Peyer's patch (tissue), 4 donors: ENCODE results near the gene BPGM. TPM values are rescaled to one million over a fixed set of nuclear protein-coding genes. Genes with fewer than 3 reads are reported as not detected.

ENCODE experiments used
- DNase-seq, 3 donors: peaks; one replicate each; pipeline ENCODE4 v3.0.0-alpha.2; 2017 to 2019
- H3K27ac ChIP-seq, 4 donors: fragments of 200-600 bp; sonication (generic); one replicate each; pipeline ENCODE4 v1.5.1; 2016 to 2019
- H3K27me3 ChIP-seq, 2 donors: fragments of 200-600 bp; sonication (generic); one replicate each; pipeline ENCODE4 v1.5.1; 2019
- H3K36me3 ChIP-seq, 3 donors: fragments of 200-600 bp; sonication (generic); one replicate each; pipeline ENCODE4 v1.5.1; 2016 to 2019
- H3K4me1 ChIP-seq, 4 donors: fragments of 200-600 bp; sonication (generic); one replicate each; pipeline ENCODE4 v1.5.1; 2016 to 2019
- H3K4me3 ChIP-seq, 4 donors: fragments of 200-600 bp; sonication (generic); 1 replicate in 3 of 4; 2 replicates in 1 of 4; pipeline ENCODE4 v1.5.1; 2016 to 2019; ENCODE audit warnings: mild to moderate bottlenecking in 1 of 4
- H3K9me3 ChIP-seq, 4 donors: fragments of 200-600 bp; sonication (generic); one replicate each; pipeline ENCODE4 v1.5.1; 2016 to 2019; ENCODE audit warnings: mild to moderate bottlenecking in 1 of 4
- CTCF ChIP-seq, 6 experiments: fragments of 450-650 bp in 4 of 6; fragments of 200-600 bp in 2 of 6; sonication (generic) in 1 of 6; IDR thresholded peaks; one replicate each; pipeline ENCODE4 v1.5.1; 2017 to 2019; ENCODE audit warnings: antibody characterized with exemption in 6 of 6, mild to moderate bottlenecking in 3 of 6, moderate library complexity in 1 of 6
- POLR2A ChIP-seq, 2 donors: fragments of 450-650 bp; IDR thresholded peaks; one replicate each; pipeline ENCODE4 v1.5.1; 2017; ENCODE audit warnings: antibody characterized with exemption in 2 of 2, mild to moderate bottlenecking in 2 of 2, moderate library complexity in 2 of 2
- total RNA-seq, 4 donors: library from RNA; depleted of rRNA; stranded (reverse); fragments of >200 nt; gene quantifications; one replicate each; pipeline ENCODE4 v1.1.0, GENCODE V29; 2016

BPGM gene
- total RNA-seq, 4 donors from 2014 or later, result 5.3 to 9.2 (median 6.6) TPM

- H3K27ac ChIP-seq, result no peak overlapping the region
Observed at GRCh38 chr7:134636008-134636449, 10.6 kb upstream of the BPGM start.

GRCh38 chr7:134637441-134637840 lies 9.2 kb upstream of the BPGM start:
- no peak for DNase-seq
- no peaks in the 10 kb centered on the region for H3K27me3 ChIP-seq
- TF ChIP-seq CTCF (IDR thresholded peaks at IDR 0.05), result no peak
- no peak for TF ChIP-seq POLR2A (IDR thresholded peaks at IDR 0.05)
- no peaks in the 10 kb centered on the region for H3K9me3 ChIP-seq
- no peaks in the 10 kb centered on the region for H3K4me1 ChIP-seq
- H3K4me3 ChIP-seq, result no peak overlapping the region
- no peak overlapping the region for H3K27ac ChIP-seq
- no peaks in the 10 kb centered on the region for H3K36me3 ChIP-seq

More at GRCh38 chr7:134636008-134636449, 10.6 kb upstream of the BPGM start:
- DNase-seq, result no peak
- no peaks in the 10 kb centered on the region for H3K27me3 ChIP-seq
- no peak overlapping the region for H3K4me3 ChIP-seq
- H3K4me1 ChIP-seq, result no peaks in the 10 kb centered on the region
- no peak for TF ChIP-seq CTCF (IDR thresholded peaks at IDR 0.05)
- TF ChIP-seq POLR2A (IDR thresholded peaks at IDR 0.05), result no peak
- H3K36me3 ChIP-seq, result no peaks in the 10 kb centered on the region
- H3K9me3 ChIP-seq, result no peaks in the 10 kb centered on the region

- Histone ChIP-seq H3K27me3 (no peaks in the 10 kb centered on the region), H3K36me3 (no peaks in the 10 kb centered on the region), H3K4me3 (no peak overlapping the region), H3K27ac (no peak overlapping the region), H3K9me3 (no peaks in the 10 kb centered on the region), H3K4me1 (no peaks in the 10 kb centered on the region)
- TF ChIP-seq CTCF (IDR thresholded peaks at IDR 0.05), result no peak
- TF ChIP-seq POLR2A (IDR thresholded peaks at IDR 0.05), result no peak
- no peak for DNase-seq
Observed at GRCh38 chr7:134637934-134638719, 8.5 kb upstream of the BPGM start.

- H3K36me3 ChIP-seq, result no peaks in the 10 kb centered on the region
- no peak overlapping the region for H3K4me3 ChIP-seq
- no peak overlapping the region for H3K27ac ChIP-seq
- no peaks in the 10 kb centered on the region for H3K4me1 ChIP-seq
- DNase-seq, result no peak
- TF ChIP-seq CTCF (IDR thresholded peaks at IDR 0.05) (no peak), POLR2A (IDR thresholded peaks at IDR 0.05) (no peak)
- H3K9me3 ChIP-seq, result no peaks in the 10 kb centered on the region
- H3K27me3 ChIP-seq, result no peaks in the 10 kb centered on the region
Observed at GRCh38 chr7:134639061-134639460, 7.6 kb upstream of the BPGM start.

GRCh38 chr7:134639683-134640279 lies 6.9 kb upstream of the BPGM start:
- no peak for TF ChIP-seq POLR2A (IDR thresholded peaks at IDR 0.05)
- TF ChIP-seq CTCF (IDR thresholded peaks at IDR 0.05), result no peak
- no peaks in the 10 kb centered on the region for H3K4me1 ChIP-seq
- H3K9me3 ChIP-seq, result no peaks in the 10 kb centered on the region
- H3K36me3 ChIP-seq, result no peaks in the 10 kb centered on the region
- no peaks in the 10 kb centered on the region for H3K27me3 ChIP-seq
- DNase-seq, result no peak
- H3K27ac ChIP-seq, result no peak overlapping the region
- no peak overlapping the region for H3K4me3 ChIP-seq
